Measurements from ENCODE around the gene ITPR1. TPM values are rescaled to one million over a fixed set of nuclear protein-coding genes. Genes with fewer than 3 reads are reported as not detected.
A peak's percentile ranks its signal among the peaks of the same experiment; 100 is the strongest.

The ITPR1 gene
- total RNA-seq, 1 donor from 2014 or later = 121 TPM

DNA sequence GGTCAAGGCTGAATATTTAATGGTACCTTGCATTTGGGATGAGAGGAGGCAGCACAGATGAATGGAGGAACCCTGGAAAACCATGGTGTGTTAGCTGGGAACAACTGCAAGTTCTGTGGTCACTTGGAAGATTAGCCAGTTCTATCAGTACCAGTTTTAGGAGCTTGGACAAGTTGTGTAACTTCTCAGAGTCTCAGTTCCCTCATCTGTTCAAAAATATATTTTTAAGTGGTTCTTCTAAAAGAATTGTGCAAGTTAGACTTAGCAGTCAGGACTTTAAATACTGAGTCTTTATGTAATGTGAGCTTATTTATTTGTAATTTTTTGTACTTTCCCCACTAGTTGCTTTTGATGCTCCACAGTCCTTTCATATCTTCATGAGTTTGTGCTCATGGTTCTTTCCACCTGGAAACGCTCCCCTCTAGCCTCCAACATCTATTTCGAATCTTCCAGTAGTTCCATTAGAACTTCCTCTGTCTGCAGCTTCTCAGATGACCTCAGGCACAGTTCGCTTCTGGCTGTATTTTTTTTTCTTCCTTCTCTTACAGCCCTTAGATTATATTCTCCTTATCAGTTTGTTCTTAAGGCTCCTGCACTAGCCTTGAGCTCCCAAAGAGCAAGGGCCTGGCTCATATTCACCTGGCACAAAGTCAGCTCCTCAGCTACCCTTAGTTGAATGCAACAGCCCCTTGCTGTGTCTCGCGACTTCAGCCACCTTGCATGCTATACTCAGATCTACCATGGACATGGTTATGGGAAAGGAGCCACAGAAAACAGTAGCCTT, 27.1 kb downstream of the ITPR1 start:
- Histone ChIP-seq H3K4me3 (no peak overlapping the region), H3K27me3 (no peaks in the 10 kb centered on the region), H3K36me3 (no peaks in the 10 kb centered on the region), H3K4me1 (peaks cover 15 to 62% of the 10 kb centered on the region in 2 donors), H3K27ac (peak overlapping the region; percentile 75 to 79), H3K9me3 (no peaks in the 10 kb centered on the region)
- intact Hi-C loops (cut with DNase I) = no loop called here
- TF ChIP-seq CTCF (IDR thresholded peaks at IDR 0.05) = no peak
- no peak for DNase-seq (ENCODE audit: low spot score in 2 of 2)

GRCh38 chr3:4522947-4523346, 29.8 kb downstream of the ITPR1 start:
- peaks cover 8 to 39% of the 10 kb centered on the region in 2 donors for H3K4me1 ChIP-seq

DNA sequence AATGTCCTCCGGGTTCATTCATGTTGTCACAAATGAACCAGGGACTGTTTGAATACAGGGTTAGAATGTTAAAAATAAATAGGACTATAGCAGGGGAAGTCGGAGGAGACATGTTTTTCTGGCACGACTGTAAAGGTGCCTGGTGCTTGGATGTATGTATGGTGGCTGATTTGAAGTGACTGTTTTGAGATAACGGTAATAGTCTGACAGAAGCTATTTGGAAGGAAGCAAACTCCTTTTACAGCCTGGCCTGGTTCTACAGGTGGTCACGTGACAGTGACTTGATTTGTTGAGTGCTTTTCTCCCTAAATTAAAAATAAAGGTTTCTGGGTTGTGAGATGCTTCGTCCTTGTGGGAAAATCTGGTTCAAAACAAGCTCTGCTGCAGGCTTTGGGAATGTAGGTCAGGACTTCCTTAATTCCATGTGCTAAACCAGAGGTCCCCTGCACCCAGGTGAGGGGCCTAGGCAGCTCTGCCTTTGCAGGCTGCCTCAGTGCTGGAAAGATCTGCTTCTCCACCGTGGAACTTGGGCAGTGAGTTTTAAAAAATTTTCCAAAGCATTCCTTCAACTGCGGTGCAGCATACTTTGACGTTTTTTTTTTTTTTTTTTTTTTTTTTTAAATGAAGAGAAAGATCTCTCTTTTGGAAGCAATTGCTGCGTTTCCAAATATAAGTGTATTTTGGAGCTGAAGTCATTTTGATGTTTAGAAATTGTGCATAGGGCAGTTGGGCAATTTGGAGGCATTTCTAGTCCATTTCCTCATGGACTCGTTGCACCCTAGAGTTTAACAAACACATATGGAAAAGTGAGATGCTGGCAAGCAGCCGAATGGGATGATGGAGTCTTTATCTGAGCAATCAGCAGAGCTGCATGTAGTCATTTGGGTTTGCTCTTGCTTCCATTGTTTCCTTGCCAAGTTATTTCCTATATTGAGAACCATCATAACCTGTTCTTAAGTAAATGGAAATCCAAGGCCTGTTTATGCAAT, 30.9 kb downstream of the ITPR1 start:
- no peak for TF ChIP-seq CTCF (IDR thresholded peaks at IDR 0.05)
- no peaks in the 10 kb centered on the region for H3K36me3 ChIP-seq
- intact Hi-C loops (cut with DNase I) = loop anchor here (1.0 kb wide), 1 partner anchor 32 kb away; no protein-coding TSS in a partner anchor
- no peaks in the 10 kb centered on the region for H3K27me3 ChIP-seq
- peaks cover 2 to 37% of the 10 kb centered on the region in 2 donors for H3K4me1 ChIP-seq
- H3K4me3 ChIP-seq = peak overlapping the region in 1 of 2 donors; percentile 13
- H3K27ac ChIP-seq = peak overlapping the region; percentile 53 to 63
- H3K9me3 ChIP-seq = no peaks in the 10 kb centered on the region
- no peak for DNase-seq (ENCODE audit: low spot score in 2 of 2)

More at GRCh38 chr3:4522947-4523346, 29.8 kb downstream of the ITPR1 start:
- no peak for DNase-seq (ENCODE audit: low spot score in 2 of 2)
- Histone ChIP-seq H3K36me3 (no peaks in the 10 kb centered on the region), H3K9me3 (no peaks in the 10 kb centered on the region), H3K4me3 (no peak overlapping the region), H3K27me3 (no peaks in the 10 kb centered on the region), H3K27ac (peak overlapping the region in 1 of 2 donors; percentile 63)
- no peak for TF ChIP-seq CTCF (IDR thresholded peaks at IDR 0.05)
- intact Hi-C loops (cut with DNase I) = no loop called here

GRCh38 chr3:4525560-4526223, 32.5 kb downstream of the ITPR1 start:
- H3K4me1 ChIP-seq = peaks cover 2 to 21% of the 10 kb centered on the region in 2 donors
- no peak for TF ChIP-seq CTCF (IDR thresholded peaks at IDR 0.05)
- no peak overlapping the region for H3K4me3 ChIP-seq
- no peaks in the 10 kb centered on the region for H3K9me3 ChIP-seq
- DNase-seq (ENCODE audit: low spot score in 2 of 2) = no peak
- H3K36me3 ChIP-seq = no peaks in the 10 kb centered on the region
- H3K27me3 ChIP-seq = no peaks in the 10 kb centered on the region
- H3K27ac ChIP-seq = no peak overlapping the region
- intact Hi-C loops (cut with DNase I) = no loop called here

DNA sequence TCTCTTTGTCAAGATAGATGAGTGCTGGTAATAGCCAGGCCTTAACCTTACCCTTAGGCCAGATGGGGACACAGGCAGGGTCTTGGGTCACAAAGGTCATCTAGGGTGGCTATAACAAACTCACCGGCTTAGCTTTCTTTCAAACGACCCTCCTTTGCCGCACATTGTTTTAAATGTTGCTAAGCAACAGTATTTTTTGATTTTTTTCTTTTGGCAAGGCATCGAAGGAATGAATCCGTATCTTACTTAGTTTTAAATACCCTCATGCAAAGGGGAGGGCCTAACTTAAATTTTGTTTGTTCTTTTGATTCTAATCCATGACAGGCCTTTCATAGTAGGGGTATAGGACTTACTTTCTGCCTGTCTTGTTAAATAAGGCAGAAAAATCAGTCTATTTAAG, 35.2 kb downstream of the ITPR1 start:
- intact Hi-C loops (cut with DNase I) = no loop called here
- Histone ChIP-seq H3K27me3 (no peaks in the 10 kb centered on the region), H3K4me3 (no peak overlapping the region), H3K9me3 (no peaks in the 10 kb centered on the region), H3K27ac (no peak overlapping the region), H3K4me1 (peaks cover 5 to 28% of the 10 kb centered on the region in 2 donors), H3K36me3 (no peaks in the 10 kb centered on the region)
- no peak for DNase-seq (ENCODE audit: low spot score in 2 of 2)
- no peak for TF ChIP-seq CTCF (IDR thresholded peaks at IDR 0.05)
